Loucy (cell line): ENCODE results near the gene GALNT18.

ENCODE experiments used
- H2AFZ ChIP-seq: fragments of 200-600 bp; sonication (generic); 2 replicates; pipeline ENCODE4 v1.6.0; 2016; ENCODE audit warnings: antibody characterized with exemption, mild to moderate bottlenecking, low read length, moderate library complexity
- H3F3A ChIP-seq: fragments of 200-600 bp; 2 replicates; pipeline ENCODE4 v1.6.0; 2016; ENCODE audit warnings: antibody characterized with exemption, low read depth, mild to moderate bottlenecking
- H3K27me3 ChIP-seq: fragments of 200-600 bp; sonication (generic); 2 replicates; pipeline ENCODE4 v1.6.1; 2014; ENCODE audit warnings: low read length, mild to moderate bottlenecking; ENCODE audit not compliant: insufficient read depth, poor library complexity, severe bottlenecking
- H3K36me3 ChIP-seq: fragments of 200-600 bp; sonication (generic); 2 replicates; pipeline ENCODE4 v1.6.1; 2016; ENCODE audit warnings: low read length; ENCODE audit not compliant: insufficient read depth
- H3K4me1 ChIP-seq: fragments of 200-600 bp; sonication (generic); 2 replicates; pipeline ENCODE4 v1.5.1; 2014; ENCODE audit warnings: low read length, mild to moderate bottlenecking; ENCODE audit not compliant: insufficient read depth, poor library complexity, severe bottlenecking
- H3K4me2 ChIP-seq: fragments of 200-600 bp; sonication (generic); 2 replicates; pipeline ENCODE4 v1.6.0; 2014; ENCODE audit warnings: antibody characterized with exemption, low read length, low read depth, mild to moderate bottlenecking; ENCODE audit not compliant: poor library complexity, severe bottlenecking
- H3K4me3 ChIP-seq: fragments of 200-600 bp; sonication (generic); 2 replicates; pipeline ENCODE4 v1.5.1; 2014; ENCODE audit warnings: low read length, mild to moderate bottlenecking, mixed read lengths; ENCODE audit not compliant: poor library complexity, severe bottlenecking
- H3K79me2 ChIP-seq: fragments of 200-600 bp; sonication (generic); 2 replicates; pipeline ENCODE4 v1.6.1; 2014; ENCODE audit warnings: low read length; ENCODE audit not compliant: insufficient read depth
- H3K9ac ChIP-seq: fragments of 200-600 bp; sonication (generic); 2 replicates; pipeline ENCODE4 v1.6.0; 2014; ENCODE audit warnings: mild to moderate bottlenecking, low read depth, low read length, moderate library complexity; ENCODE audit not compliant: poor library complexity, severe bottlenecking
- H3K9me2 ChIP-seq: fragments of 200-600 bp; sonication (generic); replicated peaks from 2 replicates; pipeline ENCODE4 v1.6.1; 2016; ENCODE audit warnings: low read depth, low read length, mixed read lengths
- H3K9me3 ChIP-seq: fragments of 200-600 bp; sonication (generic); 2 replicates; pipeline ENCODE4 v1.6.1; 2014; ENCODE audit warnings: mild to moderate bottlenecking, antibody characterized with exemption, low read length, low read depth; ENCODE audit not compliant: insufficient read depth
- H4K20me1 ChIP-seq: fragments of 200-600 bp; sonication (generic); 2 replicates; pipeline ENCODE4 v1.6.0; 2014; ENCODE audit warnings: antibody characterized with exemption, low read length, mild to moderate bottlenecking; ENCODE audit not compliant: insufficient read depth, poor library complexity, severe bottlenecking
- EZH2phosphoT487 ChIP-seq: fragments of 200-600 bp; IDR thresholded peaks from 2 replicates; pipeline ENCODE4 v1.6.1; 2018; ENCODE audit warnings: antibody characterized with exemption, mild to moderate bottlenecking, moderate library complexity, borderline replicate concordance
- TF ChIP-seq, protein P1 (sequence below): fragments of 200-600 bp; sonication (generic); conservative IDR thresholded peaks from 2 replicates; pipeline ENCODE4 v1.5.1; 2014; ENCODE audit warnings: mild to moderate bottlenecking, antibody characterized with exemption, low read length

GALNT18 gene

DNA sequence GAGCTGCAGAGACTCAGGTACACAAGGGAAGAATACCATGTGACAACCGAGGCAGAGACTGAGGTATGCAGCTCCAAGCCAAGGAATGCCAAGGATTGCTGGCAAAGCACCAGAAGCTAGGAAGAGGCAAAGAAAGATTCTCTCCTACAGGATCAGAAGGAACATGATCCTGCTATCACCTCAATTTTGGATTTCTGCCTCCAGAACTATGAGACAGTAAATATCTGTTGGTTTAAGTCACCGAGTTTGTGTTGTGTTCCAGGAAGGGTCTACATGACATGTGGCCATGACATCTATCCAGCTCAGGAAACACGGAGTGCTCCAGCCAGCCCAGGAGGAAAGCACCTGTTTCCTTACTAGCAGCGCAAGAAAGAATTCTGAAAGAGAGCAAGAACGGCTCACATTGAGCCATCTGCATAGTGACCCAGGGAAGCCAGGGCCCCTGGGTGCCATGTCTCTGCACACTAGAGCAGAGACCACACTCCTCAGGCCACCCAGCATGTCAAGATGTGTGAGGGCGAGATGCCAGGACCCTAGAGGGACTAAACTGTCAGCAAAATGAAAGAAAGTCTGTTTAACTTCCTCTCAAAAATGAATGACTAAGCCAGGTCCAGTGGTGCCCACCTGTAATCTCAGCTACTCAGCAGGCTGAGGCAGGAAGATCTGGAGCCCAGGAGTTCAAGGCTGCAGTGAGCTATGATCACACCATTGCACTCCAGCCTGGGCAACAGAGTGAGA, 35.6 kb upstream of the GALNT18 start:
- H3K9me2 ChIP-seq, result no peaks in the 10 kb centered on the region
- peaks cover 13% of the 10 kb centered on the region for H3K27me3 ChIP-seq
- no peak overlapping the region for H3K4me2 ChIP-seq
- no peak overlapping the region for H2AFZ ChIP-seq
- TF ChIP-seq, protein P1, sequence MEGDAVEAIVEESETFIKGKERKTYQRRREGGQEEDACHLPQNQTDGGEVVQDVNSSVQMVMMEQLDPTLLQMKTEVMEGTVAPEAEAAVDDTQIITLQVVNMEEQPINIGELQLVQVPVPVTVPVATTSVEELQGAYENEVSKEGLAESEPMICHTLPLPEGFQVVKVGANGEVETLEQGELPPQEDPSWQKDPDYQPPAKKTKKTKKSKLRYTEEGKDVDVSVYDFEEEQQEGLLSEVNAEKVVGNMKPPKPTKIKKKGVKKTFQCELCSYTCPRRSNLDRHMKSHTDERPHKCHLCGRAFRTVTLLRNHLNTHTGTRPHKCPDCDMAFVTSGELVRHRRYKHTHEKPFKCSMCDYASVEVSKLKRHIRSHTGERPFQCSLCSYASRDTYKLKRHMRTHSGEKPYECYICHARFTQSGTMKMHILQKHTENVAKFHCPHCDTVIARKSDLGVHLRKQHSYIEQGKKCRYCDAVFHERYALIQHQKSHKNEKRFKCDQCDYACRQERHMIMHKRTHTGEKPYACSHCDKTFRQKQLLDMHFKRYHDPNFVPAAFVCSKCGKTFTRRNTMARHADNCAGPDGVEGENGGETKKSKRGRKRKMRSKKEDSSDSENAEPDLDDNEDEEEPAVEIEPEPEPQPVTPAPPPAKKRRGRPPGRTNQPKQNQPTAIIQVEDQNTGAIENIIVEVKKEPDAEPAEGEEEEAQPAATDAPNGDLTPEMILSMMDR, result no peak
- no peak for TF ChIP-seq EZH2phosphoT487
- no peaks in the 10 kb centered on the region for H3F3A ChIP-seq
- no peaks in the 10 kb centered on the region for H3K4me1 ChIP-seq
- no peaks in the 10 kb centered on the region for H3K36me3 ChIP-seq
- H3K4me3 ChIP-seq, result no peak overlapping the region
- H3K79me2 ChIP-seq, result no peaks in the 10 kb centered on the region
- H4K20me1 ChIP-seq, result no peaks in the 10 kb centered on the region
- H3K9ac ChIP-seq, result no peak overlapping the region
- no peaks in the 10 kb centered on the region for H3K9me3 ChIP-seq

DNA sequence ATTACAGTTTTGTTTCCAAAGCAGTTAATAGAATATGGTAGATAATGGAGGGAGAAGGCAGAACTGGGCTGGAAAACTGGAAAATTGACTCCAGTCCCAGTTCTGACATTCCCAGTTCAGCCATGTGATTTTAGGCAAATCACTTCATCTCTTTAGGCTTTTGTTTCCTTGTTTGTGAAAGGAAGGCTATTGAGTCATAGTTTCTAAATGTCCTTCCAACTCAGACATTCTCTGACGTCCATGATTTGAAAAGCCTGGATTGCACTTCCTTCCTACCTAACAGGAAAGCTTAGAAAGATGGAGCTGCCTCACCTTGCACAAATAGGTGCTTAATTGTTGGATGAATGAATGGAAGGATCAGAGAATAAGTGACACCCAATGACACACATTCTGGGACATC, 19.8 kb upstream of the GALNT18 start:
- Histone ChIP-seq H3F3A (no peaks in the 10 kb centered on the region), H3K27me3 (peaks cover 7% of the 10 kb centered on the region), H3K4me1 (no peaks in the 10 kb centered on the region), H3K9me3 (no peaks in the 10 kb centered on the region), H3K36me3 (no peaks in the 10 kb centered on the region), H3K4me3 (no peak overlapping the region), H3K9me2 (no peaks in the 10 kb centered on the region), H3K4me2 (no peak overlapping the region), H2AFZ (no peak overlapping the region), H3K79me2 (no peaks in the 10 kb centered on the region), H3K9ac (no peak overlapping the region), H4K20me1 (no peaks in the 10 kb centered on the region)
- TF ChIP-seq EZH2phosphoT487, result no peak
- TF ChIP-seq, protein P1, result no peak

DNA sequence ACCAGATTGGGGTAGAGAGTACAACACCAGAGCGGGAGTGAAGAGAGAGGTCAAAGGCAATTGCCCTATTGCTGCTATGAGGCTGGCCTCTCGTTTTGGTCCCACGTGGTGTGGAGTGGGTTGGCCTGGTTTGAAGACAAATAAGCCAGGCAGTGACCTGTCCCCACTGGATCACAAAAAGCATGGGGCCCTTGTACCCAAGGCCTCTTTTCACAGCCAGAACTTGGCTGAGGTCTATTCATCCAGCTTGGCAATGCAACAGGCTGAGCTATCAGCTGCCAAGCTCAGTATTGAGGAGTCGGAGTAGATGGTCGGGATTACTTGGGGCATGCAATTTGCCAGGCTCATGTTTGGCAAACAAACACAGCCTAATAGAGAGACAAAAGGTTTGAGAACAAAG, 19.2 kb upstream of the GALNT18 start:
- Histone ChIP-seq H3K9ac (no peak overlapping the region), H3F3A (no peaks in the 10 kb centered on the region), H3K36me3 (no peaks in the 10 kb centered on the region), H3K9me2 (no peaks in the 10 kb centered on the region), H3K4me3 (no peak overlapping the region), H3K4me2 (no peak overlapping the region), H3K4me1 (no peaks in the 10 kb centered on the region), H4K20me1 (no peaks in the 10 kb centered on the region), H3K27me3 (peaks cover 1% of the 10 kb centered on the region), H2AFZ (no peak overlapping the region), H3K9me3 (no peaks in the 10 kb centered on the region), H3K79me2 (no peaks in the 10 kb centered on the region)
- TF ChIP-seq EZH2phosphoT487, result no peak
- TF ChIP-seq, protein P1, result no peak
